Keratinocyte (primary cell): ENCODE measurements around the gene HECTD4. TPM values are rescaled to one million over a fixed set of nuclear protein-coding genes. Genes with fewer than 3 reads are reported as not detected.

Source experiments
- DNase-seq: peaks from one replicate; pipeline ENCODE4 v3.0.0-alpha.2; 2011; ENCODE audit warnings: low read depth, missing footprints, low spot score
- FAIRE-seq: peaks from 2 replicates; lab custom pipeline; 2011; peaks lifted over from hg19 to GRCh38; lab: Jason Lieb, UNC
- H2AFZ ChIP-seq: 2 replicates; pipeline ENCODE4 v1.6.0; 2012; ENCODE audit warnings: low read length, control low read depth, inconsistent platforms; ENCODE audit not compliant: control insufficient read depth
- H3K27ac ChIP-seq: 2 replicates; pipeline ENCODE4 v1.5.1; 2011; ENCODE audit warnings: low read length; ENCODE audit not compliant: control insufficient read depth, insufficient read depth
- H3K27me3 ChIP-seq: 3 replicates; pipeline ENCODE4 v1.6.0; 2011; ENCODE audit warnings: low read length; ENCODE audit not compliant: control insufficient read depth, insufficient read depth; ENCODE audit errors: extremely low read depth
- H3K36me3 ChIP-seq, 2 experiments: 2 replicates in 1 of 2; 3 replicates in 1 of 2; pipeline ENCODE4 v1.5.1; 2011; ENCODE audit warnings: low read length in 2 of 2, mild to moderate bottlenecking in 1 of 2; ENCODE audit not compliant: control insufficient read depth in 2 of 2, insufficient read depth in 2 of 2; ENCODE audit errors: extremely low read depth in 1 of 2
- H3K4me1 ChIP-seq: 3 replicates; pipeline ENCODE4 v1.5.1; 2011; ENCODE audit warnings: low read length; ENCODE audit not compliant: control insufficient read depth, insufficient read depth; ENCODE audit errors: extremely low read depth
- H3K4me2 ChIP-seq: 3 replicates; pipeline ENCODE4 v1.6.0; 2011; ENCODE audit warnings: low read depth, low read length; ENCODE audit not compliant: control insufficient read depth, insufficient read depth; ENCODE audit errors: extremely low read depth
- H3K4me3 ChIP-seq, 3 experiments: fragments of 200-600 bp in 1 of 3; sonication (generic) in 1 of 3; 2 replicates in 2 of 3; 3 replicates in 1 of 3; pipeline ENCODE4 v1.5.1; 2011 to 2016; ENCODE audit warnings: low read length in 3 of 3, mild to moderate bottlenecking in 3 of 3, control low read depth in 2 of 3, inconsistent platforms in 1 of 3, low read depth in 1 of 3, mixed read lengths in 1 of 3, mixed run types in 1 of 3, moderate library complexity in 1 of 3; ENCODE audit not compliant: control insufficient read depth in 2 of 3, insufficient read depth in 2 of 3; ENCODE audit errors: extremely low read depth in 1 of 3
- H3K79me2 ChIP-seq: 2 replicates; pipeline ENCODE4 v1.6.0; 2012; ENCODE audit warnings: low read length; ENCODE audit not compliant: control insufficient read depth, insufficient read depth
- H3K9ac ChIP-seq: 3 replicates; pipeline ENCODE4 v1.6.0; 2011; ENCODE audit warnings: low read length; ENCODE audit not compliant: control insufficient read depth, insufficient read depth; ENCODE audit errors: extremely low read depth
- H3K9me1 ChIP-seq: 3 replicates; pipeline ENCODE4 v1.6.0; 2011; ENCODE audit warnings: low read length; ENCODE audit not compliant: control insufficient read depth, insufficient read depth; ENCODE audit errors: extremely low read depth
- H3K9me3 ChIP-seq: 2 replicates; pipeline ENCODE4 v1.5.1; 2012; ENCODE audit warnings: low read depth, low read length; ENCODE audit not compliant: control insufficient read depth
- H4K20me1 ChIP-seq: 3 replicates; pipeline ENCODE4 v1.6.0; 2011; ENCODE audit warnings: low read length; ENCODE audit not compliant: control insufficient read depth, insufficient read depth; ENCODE audit errors: extremely low read depth
- CTCF ChIP-seq, 3 experiments: IDR thresholded peaks in 1 of 3; conservative IDR thresholded peaks in 1 of 3; optimal IDR thresholded peaks in 1 of 3; 2 replicates in 2 of 3; 3 replicates in 1 of 3; pipeline versions ENCODE3 to v1.5.1; 2011; ENCODE audit warnings: low read length in 3 of 3, mild to moderate bottlenecking in 3 of 3, moderate library complexity in 2 of 3, control low read depth in 1 of 3, inconsistent platforms in 1 of 3; ENCODE audit not compliant: insufficient read depth in 2 of 3; ENCODE audit errors: extremely low read depth in 1 of 3
- EZH2 ChIP-seq: IDR thresholded peaks from one replicate; pipeline ENCODE4 v1.6.1; 2012; ENCODE audit warnings: inconsistent platforms, mild to moderate bottlenecking, low read length, moderate library complexity
- dilution Hi-C: fragments of 300-500 bp; cut with MboI; formaldehyde crosslinking; loops from one replicate; pipeline ENCODE4 v1.7.0; 2020; ENCODE audit warnings: low sequenced_read_pairs; ENCODE audit not compliant: extremely low pct_ligation_motif_present
- polyA plus RNA-seq, 5 experiments: library from polyadenylated mRNA; depleted of rRNA in 3 of 5; stranded (reverse) in 3 of 5; stranded (forward) in 1 of 5; unstranded in 1 of 5; fragments of >200 nt; gene quantifications; 1 replicate in 1 of 5; 2 replicates in 3 of 5; 3 replicates in 1 of 5; pipeline versions ENCODE4 v1.2.1 to v1.2.3, GENCODE V29; 2011 to 2012; ENCODE audit warnings: missing spikeins in 2 of 5, low read depth in 1 of 5, low replicate concordance in 1 of 5

Gene HECTD4
- polyA plus RNA-seq, 1 donor (not counting 4 experiments of a cell fraction or from before 2014, with no cell fraction given) = 7.5 TPM

- no peaks in the 10 kb centered on the region for H3K27me3 ChIP-seq
- DNase-seq (no peak), FAIRE-seq (no peak)
- no peaks in the 10 kb centered on the region for H3K9me3 ChIP-seq
- H3K79me2 ChIP-seq = peaks cover 8% of the 10 kb centered on the region
- no peak overlapping the region for H3K9ac ChIP-seq
- dilution Hi-C loops = no loop called here
- H3K4me1 ChIP-seq = peaks cover 14% of the 10 kb centered on the region
- H2AFZ ChIP-seq = no peak overlapping the region
- no peak overlapping the region for H3K27ac ChIP-seq
- TF ChIP-seq CTCF (optimal IDR thresholded peaks at IDR 0.05 in 1 of 3, IDR thresholded peaks at IDR 0.05 in 1 of 3, conservative IDR thresholded peaks at IDR 0.05 in 1 of 3; ENCODE audit: extremely low read depth in 1 of 3, insufficient read depth in 2 of 3, low read length in 3 of 3) = no peak
- TF ChIP-seq EZH2 = no peak
- peaks cover 16 to 17% of the 10 kb centered on the region in 2 experiments for H3K36me3 ChIP-seq
- no peaks in the 10 kb centered on the region for H4K20me1 ChIP-seq
- no peak overlapping the region for H3K4me3 ChIP-seq
- H3K4me2 ChIP-seq = no peak overlapping the region
- H3K9me1 ChIP-seq = no peaks in the 10 kb centered on the region
Observed at GRCh38 chr12:112134731-112135130, 247.5 kb downstream of the HECTD4 start.

GRCh38 chr12:112133418-112133817 lies 248.8 kb downstream of the HECTD4 start:
- peaks cover 17% of the 10 kb centered on the region for H3K4me1 ChIP-seq
- FAIRE-seq (no peak), DNase-seq (no peak)
- no peaks in the 10 kb centered on the region for H3K9me3 ChIP-seq
- H3K36me3 ChIP-seq = peaks cover 12 to 13% of the 10 kb centered on the region in 2 experiments
- no peaks in the 10 kb centered on the region for H4K20me1 ChIP-seq
- no peaks in the 10 kb centered on the region for H3K9me1 ChIP-seq
- no peak overlapping the region for H3K4me3 ChIP-seq
- no peak overlapping the region for H3K9ac ChIP-seq
- no peak overlapping the region for H3K4me2 ChIP-seq
- TF ChIP-seq CTCF (optimal IDR thresholded peaks at IDR 0.05 in 1 of 3, IDR thresholded peaks at IDR 0.05 in 1 of 3, conservative IDR thresholded peaks at IDR 0.05 in 1 of 3; ENCODE audit: extremely low read depth in 1 of 3, insufficient read depth in 2 of 3, low read length in 3 of 3) (no peak), EZH2 (no peak)
- peaks cover 13% of the 10 kb centered on the region for H3K79me2 ChIP-seq
- no peaks in the 10 kb centered on the region for H3K27me3 ChIP-seq
- no peak overlapping the region for H3K27ac ChIP-seq
- dilution Hi-C loops = no loop called here
- no peak overlapping the region for H2AFZ ChIP-seq
